ENCODE results near the gene CAPZB. TPM values are rescaled to one million over a fixed set of nuclear protein-coding genes. Genes with fewer than 3 reads are reported as not detected.

Gene CAPZB
- polyA plus RNA-seq, 1 of the 3 experiments (the other 2 are of a cell fraction): 122 TPM

- no peak for TF ChIP-seq ELF1 (IDR thresholded peaks at IDR 0.05)
- no peak for TF ChIP-seq JUND (IDR thresholded peaks at IDR 0.05)
- TF ChIP-seq TCF12 (IDR thresholded peaks at IDR 0.05): no peak
- no peak for TF ChIP-seq PBX3 (IDR thresholded peaks at IDR 0.05)
- TF ChIP-seq ZBTB33 (IDR thresholded peaks at IDR 0.05; ENCODE audit: borderline replicate concordance, low read depth): no peak
- no peak for TF ChIP-seq CTCF (IDR thresholded peaks at IDR 0.05)
- TF ChIP-seq FOXJ3 (CRISPR knock-in tag; IDR thresholded peaks at IDR 0.05): no peak
- no peak for TF ChIP-seq GABPA (IDR thresholded peaks at IDR 0.05; ENCODE audit: low read depth)
- no peak for TF ChIP-seq MEF2A (IDR thresholded peaks at IDR 0.05; ENCODE audit: borderline replicate concordance, low read depth)
- TF ChIP-seq SIN3A (IDR thresholded peaks at IDR 0.05; ENCODE audit: borderline replicate concordance, low read depth, low read length): no peak
- no peak overlapping the region for H3K4me2 ChIP-seq
- H3K9me3 ChIP-seq: no peaks in the 10 kb centered on the region
- H3K27ac ChIP-seq (ENCODE audit: low read depth in 2 of 2, low read length in 1 of 2): no peak overlapping the region
- no peak overlapping the region for H3K9ac ChIP-seq
- H4K20me1 ChIP-seq (ENCODE audit: insufficient read depth): no peaks in the 10 kb centered on the region
- no peaks in the 10 kb centered on the region for H3F3A ChIP-seq (replicated peaks; ENCODE audit: insufficient read depth)
- no peak overlapping the region for H3K4me3 ChIP-seq (ENCODE audit: low read depth in 2 of 2, low read length in 1 of 2)
- no peaks in the 10 kb centered on the region for H3K9me2 ChIP-seq
- peaks cover 0 to 16% of the 10 kb centered on the region in 2 experiments; a peak in 1 of 4 replicates for H3K4me1 ChIP-seq (ENCODE audit: control insufficient read depth in 1 of 2, insufficient read depth in 2 of 2, low read depth in 1 of 2, low read length in 1 of 2)
- 98% methylated on average over 10 of the region's 13 CpGs for WGBS (ENCODE audit: low lambda C conversion rate)
- DNase-seq: no peak
- peaks cover 48% of the 10 kb centered on the region for H3K79me2 ChIP-seq (ENCODE audit: insufficient read depth)
- peaks cover 0 to 16% of the 10 kb centered on the region in 2 experiments for H3K36me3 ChIP-seq (replicated peaks in 1 of 2; ENCODE audit: control insufficient read depth in 1 of 2, insufficient read depth in 2 of 2, low read length in 1 of 2)
- H3K27me3 ChIP-seq (ENCODE audit: insufficient read depth): no peaks in the 10 kb centered on the region
- ChIA-PET POLR2A (no interaction called here), CTCF (interaction anchor here (1.0 to 2.0 kb wide), 3 partner anchors 23 to 345 kb away, joined by 3 to 5 read pairs (median 4); no protein-coding TSS in a partner anchor)
- H2AFZ ChIP-seq (ENCODE audit: low read depth): no peak overlapping the region
Measured at GRCh38 chr1:19317126-19317910, 168.0 kb downstream of the CAPZB start.

Measured in SK-N-SH (cell line).